HL-60 (cell line): ENCODE results near the gene VAT1L.
"Not testable (repeated sequence)": the region's sequence is repeated elsewhere in the genome, so short reads cannot be mapped to it uniquely, and the experiment has no call there.

Experiments used
- DNase-seq, 2 experiments: peaks; one replicate each; pipeline ENCODE4 v3.0.0-alpha.2; 2010 to 2020; ENCODE audit warnings: low read depth in 1 of 2, low spot score in 1 of 2
- H3K27ac ChIP-seq: fragments of 250-450 bp; sonication (Bioruptor Pico); replicated peaks from 2 replicates; pipeline ENCODE4 v1.5.1; 2020; ENCODE audit warnings: mild to moderate bottlenecking, moderate library complexity
- H3K27me3 ChIP-seq: fragments of 250-450 bp; sonication (Bioruptor Pico); 2 replicates; pipeline ENCODE4 v1.5.1; 2021; ENCODE audit warnings: mild to moderate bottlenecking, moderate library complexity; ENCODE audit not compliant: insufficient read depth, poor library complexity, severe bottlenecking
- H3K4me3 ChIP-seq: replicated peaks from 2 replicates; pipeline ENCODE4 v1.5.1; 2011; ENCODE audit warnings: mild to moderate bottlenecking, control low read depth, low read length; ENCODE audit not compliant: insufficient read depth
- GABPA ChIP-seq: IDR thresholded peaks from 2 replicates; pipeline ENCODE4 v1.6.1; 2012; ENCODE audit warnings: low read depth
- POLR2AphosphoS5 ChIP-seq: IDR thresholded peaks from 2 replicates; pipeline ENCODE4 v1.6.1; 2012; ENCODE audit warnings: low read depth
- REST ChIP-seq: IDR thresholded peaks from 2 replicates; pipeline ENCODE4 v1.6.1; 2012; ENCODE audit warnings: low read depth; ENCODE audit not compliant: insufficient replicate concordance
- SPI1 ChIP-seq: IDR thresholded peaks from 2 replicates; pipeline ENCODE4 v1.6.1; 2012; ENCODE audit warnings: low read depth, mild to moderate bottlenecking, borderline replicate concordance
- TF ChIP-seq, protein P1 (sequence below): IDR thresholded peaks from one replicate; pipeline ENCODE4 v1.5.1; 2011; ENCODE audit warnings: low read length, control low read depth, inconsistent platforms; ENCODE audit not compliant: insufficient read depth

The VAT1L gene

GRCh38 chr16:77946823-77947222, 158.5 kb downstream of the VAT1L start:
- DNase-seq = no peak
- Histone ChIP-seq H3K27me3 (no peaks in the 10 kb centered on the region), H3K27ac (no peak overlapping the region), H3K4me3 (no peak overlapping the region)
- TF ChIP-seq REST = no peak
- TF ChIP-seq, protein P1, sequence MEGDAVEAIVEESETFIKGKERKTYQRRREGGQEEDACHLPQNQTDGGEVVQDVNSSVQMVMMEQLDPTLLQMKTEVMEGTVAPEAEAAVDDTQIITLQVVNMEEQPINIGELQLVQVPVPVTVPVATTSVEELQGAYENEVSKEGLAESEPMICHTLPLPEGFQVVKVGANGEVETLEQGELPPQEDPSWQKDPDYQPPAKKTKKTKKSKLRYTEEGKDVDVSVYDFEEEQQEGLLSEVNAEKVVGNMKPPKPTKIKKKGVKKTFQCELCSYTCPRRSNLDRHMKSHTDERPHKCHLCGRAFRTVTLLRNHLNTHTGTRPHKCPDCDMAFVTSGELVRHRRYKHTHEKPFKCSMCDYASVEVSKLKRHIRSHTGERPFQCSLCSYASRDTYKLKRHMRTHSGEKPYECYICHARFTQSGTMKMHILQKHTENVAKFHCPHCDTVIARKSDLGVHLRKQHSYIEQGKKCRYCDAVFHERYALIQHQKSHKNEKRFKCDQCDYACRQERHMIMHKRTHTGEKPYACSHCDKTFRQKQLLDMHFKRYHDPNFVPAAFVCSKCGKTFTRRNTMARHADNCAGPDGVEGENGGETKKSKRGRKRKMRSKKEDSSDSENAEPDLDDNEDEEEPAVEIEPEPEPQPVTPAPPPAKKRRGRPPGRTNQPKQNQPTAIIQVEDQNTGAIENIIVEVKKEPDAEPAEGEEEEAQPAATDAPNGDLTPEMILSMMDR = no peak
- no peak for TF ChIP-seq POLR2AphosphoS5
- no peak for TF ChIP-seq GABPA
- TF ChIP-seq SPI1 = no peak

DNA sequence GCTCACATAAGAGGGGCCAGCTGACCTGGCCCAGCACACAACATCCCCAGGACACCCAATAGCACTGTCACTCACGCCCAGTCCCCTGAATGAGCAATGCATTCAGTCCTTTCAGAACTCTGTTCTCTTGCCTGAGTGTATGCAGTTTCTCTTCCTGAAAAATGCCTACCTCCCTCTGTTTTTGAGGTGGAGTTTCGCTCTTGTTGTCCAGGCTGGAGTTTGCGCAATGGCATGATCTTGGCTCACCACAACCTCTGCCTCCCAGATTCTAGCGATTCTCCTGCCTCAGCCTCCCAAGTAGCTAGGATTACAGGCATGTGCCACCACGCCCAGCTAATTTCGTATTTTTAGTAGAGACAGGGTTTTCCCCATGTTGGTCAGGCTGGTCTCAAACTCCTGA, 159.2 kb downstream of the VAT1L start:
- DNase-seq = peak in 1 of 2 experiments; percentile 51
- H3K4me3 ChIP-seq, H3K27ac ChIP-seq, H3K27me3 ChIP-seq: not testable (repeated sequence)

DNA sequence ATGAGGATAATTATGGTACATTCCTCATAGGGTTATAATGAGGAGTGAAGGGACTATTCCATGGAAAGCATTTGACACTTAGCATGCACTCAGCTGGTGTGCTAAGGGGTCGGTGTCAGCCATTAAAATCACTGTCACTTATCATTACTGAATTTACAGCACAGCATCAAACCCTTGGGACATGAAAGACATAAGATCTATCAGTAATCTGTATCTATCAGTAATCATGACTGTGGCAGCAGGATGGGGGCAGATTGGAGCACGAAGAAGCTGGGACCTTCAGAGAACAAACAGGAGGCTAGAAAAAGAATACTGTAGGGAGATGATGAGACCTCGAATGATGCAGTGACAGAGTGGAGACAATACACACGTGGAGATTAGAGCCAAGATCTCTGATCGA, 160.5 kb downstream of the VAT1L start:
- no peak for DNase-seq

More for the DNA sequence above, 160.5 kb downstream of the VAT1L start:
- Histone ChIP-seq H3K27me3 (no peaks in the 10 kb centered on the region), H3K27ac (no peak overlapping the region), H3K4me3 (no peak overlapping the region)
- no peak for TF ChIP-seq SPI1
- TF ChIP-seq REST = no peak
- no peak for TF ChIP-seq POLR2AphosphoS5
- TF ChIP-seq, protein P1 = no peak
- TF ChIP-seq GABPA = no peak
